ENCODE results near the gene NEK5. TPM values are rescaled to one million over a fixed set of nuclear protein-coding genes. Genes with fewer than 3 reads are reported as not detected.

NEK5 gene
- total RNA-seq, 4 donors from 2014 or later: 0.07 TPM; not detected in 3

- Histone ChIP-seq H3K27ac (no peak overlapping the region), H3K9me3 (no peaks in the 10 kb centered on the region), H3K27me3 (no peaks in the 10 kb centered on the region), H3K4me1 (peaks cover 24 to 25% of the 10 kb centered on the region in 2 donors), H3K36me3 (no peaks in the 10 kb centered on the region), H3K4me3 (no peak overlapping the region)
- in situ Hi-C loops (cut with MboI; ENCODE audit: low sequenced_read_pairs in 4 of 4): loop anchor here (10.0 to 25.0 kb wide), 5 partner anchors 115 to 452 kb away; partner anchors contain the start of genes CKAP2 (in 2 of the 4), VPS36 (in 2 of the 4), DHRS12 (in 1 of the 4) and NEK5 (in 1 of the 4)
- ATAC-seq (no peak), DNase-seq (no peak)
- no peak for TF ChIP-seq CTCF (IDR thresholded peaks at IDR 0.05 in 4 of 5, conservative IDR thresholded peaks at IDR 0.05 in 1 of 5)
- no peak for TF ChIP-seq POLR2A (IDR thresholded peaks at IDR 0.05)
- intact Hi-C loops (cut with DNase I; ENCODE audit: low total_unique reads): loop anchor here (5.0 to 10.0 kb wide), 4 partner anchors 198 to 645 kb away; partner anchors contain the start of genes INTS6, SUGT1 and VPS36
Measured at GRCh38 chr13:52009946-52010345, 118.9 kb downstream of the NEK5 start.

- intact Hi-C loops (cut with DNase I; ENCODE audit: low total_unique reads): no loop called here
- no peaks in the 10 kb centered on the region for H3K27me3 ChIP-seq
Measured at GRCh38 chr13:52006523-52007245, 122.2 kb downstream of the NEK5 start.

GRCh38 chr13:52005841-52006522, 122.9 kb downstream of the NEK5 start:
- Histone ChIP-seq H3K9me3 (no peaks in the 10 kb centered on the region), H3K27ac (no peak overlapping the region), H3K4me3 (no peak overlapping the region), H3K27me3 (no peaks in the 10 kb centered on the region), H3K36me3 (no peaks in the 10 kb centered on the region), H3K4me1 (peaks cover 14 to 15% of the 10 kb centered on the region in 2 donors)
- ATAC-seq (no peak), DNase-seq (no peak)
- no peak for TF ChIP-seq POLR2A (IDR thresholded peaks at IDR 0.05)
- no peak for TF ChIP-seq CTCF (IDR thresholded peaks at IDR 0.05 in 4 of 5, conservative IDR thresholded peaks at IDR 0.05 in 1 of 5)
- in situ Hi-C loops (cut with MboI; ENCODE audit: low sequenced_read_pairs in 4 of 4) (loop anchor here (10.0 to 25.0 kb wide), 5 partner anchors 119 to 456 kb away; partner anchors contain the start of genes CKAP2 (in 2 of the 4), VPS36 (in 2 of the 4), DHRS12 (in 1 of the 4) and NEK5 (in 1 of the 4)), intact Hi-C loops (cut with DNase I; ENCODE audit: low total_unique reads) (no loop called here)

More at GRCh38 chr13:52006523-52007245, 122.2 kb downstream of the NEK5 start:
- Histone ChIP-seq H3K36me3 (no peaks in the 10 kb centered on the region), H3K9me3 (no peaks in the 10 kb centered on the region), H3K4me1 (peaks cover 17% of the 10 kb centered on the region in 2 donors), H3K27ac (no peak overlapping the region), H3K4me3 (no peak overlapping the region)
- DNase-seq (no peak), ATAC-seq (no peak)
- no peak for TF ChIP-seq CTCF (IDR thresholded peaks at IDR 0.05 in 4 of 5, conservative IDR thresholded peaks at IDR 0.05 in 1 of 5)
- in situ Hi-C loops (cut with MboI; ENCODE audit: low sequenced_read_pairs in 4 of 4): loop anchor here (10.0 to 25.0 kb wide), 5 partner anchors 118 to 456 kb away; partner anchors contain the start of genes CKAP2 (in 2 of the 4), VPS36 (in 2 of the 4), DHRS12 (in 1 of the 4) and NEK5 (in 1 of the 4)

- Histone ChIP-seq H3K9me3 (no peaks in the 10 kb centered on the region), H3K27ac (no peak overlapping the region), H3K4me1 (peaks cover 3 to 14% of the 10 kb centered on the region in 2 donors), H3K27me3 (no peaks in the 10 kb centered on the region), H3K4me3 (no peak overlapping the region), H3K36me3 (no peaks in the 10 kb centered on the region)
- DNase-seq: no peak
- intact Hi-C loops (cut with DNase I; ENCODE audit: low total_unique reads): no loop called here
- no peak for ATAC-seq
- in situ Hi-C loops (cut with MboI; ENCODE audit: low sequenced_read_pairs in 4 of 4): loop anchor here (10.0 to 25.0 kb wide), 5 partner anchors 120 to 458 kb away; partner anchors contain the start of genes CKAP2 (in 2 of the 4), VPS36 (in 2 of the 4), DHRS12 (in 1 of the 4) and NEK5 (in 1 of the 4)
- TF ChIP-seq POLR2A (IDR thresholded peaks at IDR 0.05) (no peak), CTCF (IDR thresholded peaks at IDR 0.05 in 4 of 5, conservative IDR thresholded peaks at IDR 0.05 in 1 of 5) (no peak)
Measured at GRCh38 chr13:52004511-52005170, 124.2 kb downstream of the NEK5 start.

Data from gastrocnemius medialis (tissue), 4 donors.